Nephron (organoid): Measurements from ENCODE around the gene CDK11B.
"Not testable (repeated sequence)": the region's sequence is repeated elsewhere in the genome, so short reads cannot be mapped to it uniquely, and the experiment has no call there.

Source experiments
- H3K27ac Mint-ChIP-seq, 3 experiments: 2 replicates each; pipeline ENCODE4 v1.8.0; 2020; ENCODE audit warnings: mixed read lengths in 3 of 3, mild to moderate bottlenecking in 2 of 3, moderate library complexity in 1 of 3
- H3K27me3 Mint-ChIP-seq: 2 replicates; pipeline ENCODE4 v1.8.0; 2021; ENCODE audit warnings: low read depth, mild to moderate bottlenecking, moderate library complexity, mixed read lengths
- H3K36me3 Mint-ChIP-seq: 2 replicates; pipeline ENCODE4 v1.8.0; 2020; ENCODE audit warnings: low read depth, mixed read lengths
- H3K4me1 Mint-ChIP-seq: 2 replicates; pipeline ENCODE4 v1.8.0; 2020; ENCODE audit warnings: mixed read lengths
- H3K4me3 Mint-ChIP-seq, 3 experiments: 2 replicates each; pipeline ENCODE4 v1.8.0; 2020; ENCODE audit warnings: mild to moderate bottlenecking in 3 of 3, mixed read lengths in 3 of 3, moderate library complexity in 2 of 3
- H3K9me3 Mint-ChIP-seq: 2 replicates; pipeline ENCODE4 v1.8.0; 2020; ENCODE audit warnings: mixed read lengths
- TF ChIP-seq, protein P1 (sequence below), 3 experiments: fragments of 200-600 bp; sonication (generic); IDR thresholded peaks; one replicate each; pipeline ENCODE4 v1.5.0; 2021; ENCODE audit warnings: antibody characterized with exemption in 3 of 3; ENCODE audit not compliant: unreplicated experiment in 3 of 3

CDK11B gene

DNA sequence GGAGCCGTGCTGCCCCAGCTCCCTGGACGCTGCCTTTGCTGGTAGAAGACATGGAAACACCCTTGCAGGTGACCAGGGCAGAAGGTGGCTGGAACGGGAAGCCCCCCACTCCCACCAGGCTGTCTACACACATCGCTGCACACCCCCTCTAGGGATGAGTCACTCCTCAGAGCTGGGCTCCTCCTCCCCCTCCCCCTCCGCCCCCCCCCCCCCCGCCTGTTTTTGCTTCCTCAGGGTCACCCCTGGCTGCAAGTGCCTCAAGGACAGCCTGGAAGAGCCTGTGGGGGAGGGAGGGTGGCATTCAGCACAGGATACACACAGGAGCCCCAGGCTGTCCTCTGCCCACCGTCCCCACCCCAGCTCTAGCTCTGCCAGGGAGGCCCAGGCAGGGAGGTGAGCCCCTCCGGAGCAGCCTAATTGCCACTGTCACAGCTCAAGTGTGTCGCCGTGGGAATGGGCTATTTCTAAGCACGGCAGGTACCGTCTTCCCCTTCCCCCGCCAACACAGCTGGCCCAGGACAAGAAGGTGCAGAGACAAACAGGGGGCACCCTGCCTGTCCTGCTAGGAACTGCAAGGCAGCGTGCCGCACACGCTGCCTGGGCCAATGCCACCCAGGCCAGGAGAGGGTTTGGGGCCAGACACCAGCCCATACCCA, 61.4 kb downstream of the CDK11B start:
- no peaks in the 10 kb centered on the region for H3K36me3 Mint-ChIP-seq
- no peak overlapping the region for H3K27ac Mint-ChIP-seq
- no peaks in the 10 kb centered on the region for H3K9me3 Mint-ChIP-seq
- H3K4me1 Mint-ChIP-seq: no peaks in the 10 kb centered on the region
- peak overlapping the region; percentile 68 to 77 (median 71) for H3K4me3 Mint-ChIP-seq
- H3K27me3 Mint-ChIP-seq: peaks cover 36% of the 10 kb centered on the region
- TF ChIP-seq, protein P1, sequence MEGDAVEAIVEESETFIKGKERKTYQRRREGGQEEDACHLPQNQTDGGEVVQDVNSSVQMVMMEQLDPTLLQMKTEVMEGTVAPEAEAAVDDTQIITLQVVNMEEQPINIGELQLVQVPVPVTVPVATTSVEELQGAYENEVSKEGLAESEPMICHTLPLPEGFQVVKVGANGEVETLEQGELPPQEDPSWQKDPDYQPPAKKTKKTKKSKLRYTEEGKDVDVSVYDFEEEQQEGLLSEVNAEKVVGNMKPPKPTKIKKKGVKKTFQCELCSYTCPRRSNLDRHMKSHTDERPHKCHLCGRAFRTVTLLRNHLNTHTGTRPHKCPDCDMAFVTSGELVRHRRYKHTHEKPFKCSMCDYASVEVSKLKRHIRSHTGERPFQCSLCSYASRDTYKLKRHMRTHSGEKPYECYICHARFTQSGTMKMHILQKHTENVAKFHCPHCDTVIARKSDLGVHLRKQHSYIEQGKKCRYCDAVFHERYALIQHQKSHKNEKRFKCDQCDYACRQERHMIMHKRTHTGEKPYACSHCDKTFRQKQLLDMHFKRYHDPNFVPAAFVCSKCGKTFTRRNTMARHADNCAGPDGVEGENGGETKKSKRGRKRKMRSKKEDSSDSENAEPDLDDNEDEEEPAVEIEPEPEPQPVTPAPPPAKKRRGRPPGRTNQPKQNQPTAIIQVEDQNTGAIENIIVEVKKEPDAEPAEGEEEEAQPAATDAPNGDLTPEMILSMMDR (IDR thresholded peaks at IDR 0.05; ENCODE audit: unreplicated experiment in 3 of 3): peak; percentile 24 to 45 (median 33)

DNA sequence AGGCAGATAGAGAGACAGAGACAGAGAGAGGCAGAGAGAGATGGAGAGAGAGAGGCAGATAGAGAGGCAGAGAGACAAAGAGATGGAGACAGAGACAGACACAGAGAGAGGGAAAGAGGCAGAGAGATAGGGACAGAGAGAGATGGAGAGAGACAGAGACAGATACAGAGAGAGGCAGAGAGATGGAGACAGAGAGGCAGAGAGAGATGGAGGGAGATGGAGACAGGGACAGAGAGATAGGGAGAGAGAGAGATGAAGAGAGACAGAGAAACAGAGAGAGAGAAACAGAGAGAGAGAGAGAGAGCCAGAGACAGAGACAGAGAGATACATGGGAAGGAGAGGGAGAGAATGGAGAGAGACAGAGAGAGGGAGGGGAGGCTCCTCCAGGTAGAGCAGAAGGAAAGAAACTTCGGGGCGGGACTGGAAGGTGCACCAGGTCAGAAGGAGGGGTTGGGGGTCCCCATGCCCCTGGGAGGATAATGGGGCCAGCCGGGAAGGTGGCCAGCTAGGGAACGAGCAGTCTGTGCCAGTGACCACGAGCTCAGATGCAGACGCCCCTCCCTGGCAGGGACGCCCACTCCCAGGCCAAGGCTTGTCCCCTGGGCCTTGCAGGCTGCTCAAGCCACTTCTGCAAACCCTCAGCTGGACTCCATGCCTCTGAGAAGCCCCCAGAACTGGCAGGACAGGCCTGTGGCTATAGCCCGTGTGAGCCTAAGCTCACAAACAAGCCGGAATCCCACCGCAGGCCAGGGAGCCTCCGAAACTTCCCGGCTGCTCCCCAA, 62.1 kb downstream of the CDK11B start:
- Mint-ChIP-seq H3K4me3 (peak overlapping the region in 1 of 3 experiments; percentile 19), H3K27ac (no peak overlapping the region), H3K9me3 (no peaks in the 10 kb centered on the region), H3K4me1 (no peaks in the 10 kb centered on the region), H3K27me3 (peaks cover 29% of the 10 kb centered on the region), H3K36me3 (no peaks in the 10 kb centered on the region)
- TF ChIP-seq, protein P1 (IDR thresholded peaks at IDR 0.05; ENCODE audit: unreplicated experiment in 3 of 3): no peak

DNA sequence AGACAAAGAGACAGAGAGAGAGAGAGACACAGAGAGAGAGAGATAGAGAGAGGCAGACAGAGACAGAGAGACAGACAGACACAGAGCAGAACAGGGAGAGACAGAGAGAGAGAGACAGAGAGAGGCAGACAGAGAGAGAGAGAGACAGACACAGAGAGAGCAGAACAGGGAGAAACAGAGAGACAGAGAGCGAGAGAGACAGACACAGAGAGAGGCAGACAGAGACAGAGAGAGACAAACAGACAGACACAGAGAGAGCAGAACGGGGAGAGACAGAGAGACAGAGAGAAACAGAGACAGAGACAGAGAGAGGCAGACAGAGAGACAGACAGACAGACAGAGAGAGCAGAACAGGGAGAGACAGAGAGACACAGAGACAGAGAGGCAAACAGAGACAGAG, 63.5 kb downstream of the CDK11B start:
- not testable (repeated sequence) for H3K27ac Mint-ChIP-seq, H3K4me1 Mint-ChIP-seq, H3K36me3 Mint-ChIP-seq, H3K9me3 Mint-ChIP-seq, H3K4me3 Mint-ChIP-seq
- H3K27me3 Mint-ChIP-seq: peaks cover 20% of the 10 kb centered on the region

DNA sequence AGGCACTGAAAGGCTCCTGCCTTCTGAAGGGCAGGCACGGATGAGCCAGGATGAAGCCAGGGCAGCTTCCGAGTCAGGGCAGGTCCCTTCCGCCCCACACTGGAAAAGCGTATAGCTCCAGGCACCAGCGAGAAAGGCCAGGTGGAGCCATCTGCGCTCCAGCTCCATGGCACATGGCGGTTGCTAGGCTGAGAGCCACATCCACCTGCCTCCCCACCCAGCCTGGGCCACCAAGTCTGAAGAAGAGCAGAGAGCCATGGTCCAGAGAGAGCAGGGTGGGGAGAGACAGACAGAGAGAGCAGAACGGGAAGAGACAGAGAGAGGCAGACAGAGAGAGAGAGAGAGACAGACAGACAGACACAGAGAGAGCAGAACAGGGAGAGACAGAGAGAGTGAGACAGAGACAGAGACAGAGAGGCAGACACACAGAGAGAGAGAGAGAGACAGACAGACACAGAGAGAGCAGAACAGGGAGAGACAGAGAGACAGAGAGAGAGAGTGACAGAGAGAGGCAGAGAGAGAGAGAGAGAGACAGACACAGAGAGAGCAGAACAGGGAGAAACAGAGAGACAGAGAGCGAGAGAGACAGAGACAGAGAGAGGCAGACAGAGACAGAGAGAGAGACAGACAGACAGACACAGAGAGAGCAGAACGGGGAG, 64.1 kb downstream of the CDK11B start:
- Mint-ChIP-seq H3K4me3 (no peak overlapping the region), H3K27ac (no peak overlapping the region), H3K27me3 (peaks cover 22% of the 10 kb centered on the region), H3K4me1 (no peaks in the 10 kb centered on the region), H3K9me3 (no peaks in the 10 kb centered on the region), H3K36me3 (no peaks in the 10 kb centered on the region)
- TF ChIP-seq, protein P1 (IDR thresholded peaks at IDR 0.05; ENCODE audit: unreplicated experiment in 3 of 3): no peak

DNA sequence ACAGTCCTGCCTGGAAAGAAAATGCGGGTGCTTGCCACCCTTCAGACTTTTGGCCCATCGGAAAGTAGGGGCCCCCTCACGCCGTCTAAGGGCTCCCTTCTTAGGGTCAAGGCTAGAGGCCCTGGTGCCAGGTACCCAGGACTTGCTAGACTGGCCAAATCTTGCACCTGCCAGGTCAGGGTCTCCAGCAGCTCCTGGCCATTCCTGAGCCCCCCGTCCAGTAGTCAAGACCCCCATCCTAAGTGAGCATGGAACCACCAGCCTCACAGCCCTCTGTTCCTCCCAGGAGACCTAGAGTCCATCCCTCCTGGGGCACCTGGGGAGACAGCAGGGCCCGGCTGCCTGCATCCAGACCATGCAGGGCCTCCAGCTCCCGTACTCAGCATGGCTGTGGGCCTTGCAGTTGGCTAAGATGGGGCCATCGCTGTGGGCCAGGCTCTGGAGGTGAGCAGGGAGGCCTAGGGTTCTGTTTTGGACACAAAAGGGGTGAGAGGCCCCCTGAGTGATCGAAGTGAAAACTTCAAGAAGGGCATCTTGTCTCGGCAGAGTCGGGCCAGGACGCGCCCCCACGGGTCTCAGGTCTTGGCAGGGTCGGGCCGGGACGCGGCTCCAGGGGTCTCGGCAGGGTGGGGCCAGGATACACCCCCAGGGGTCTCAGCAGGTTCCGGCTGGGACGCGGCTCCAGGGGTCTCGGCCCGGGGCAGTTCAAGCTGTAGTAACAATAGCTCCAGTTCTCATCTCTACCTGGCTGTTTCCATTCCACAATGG, 64.8 kb downstream of the CDK11B start:
- Mint-ChIP-seq H3K9me3 (no peaks in the 10 kb centered on the region), H3K27ac (no peak overlapping the region)
- TF ChIP-seq, protein P1 (IDR thresholded peaks at IDR 0.05; ENCODE audit: unreplicated experiment in 3 of 3): no peak

DNA sequence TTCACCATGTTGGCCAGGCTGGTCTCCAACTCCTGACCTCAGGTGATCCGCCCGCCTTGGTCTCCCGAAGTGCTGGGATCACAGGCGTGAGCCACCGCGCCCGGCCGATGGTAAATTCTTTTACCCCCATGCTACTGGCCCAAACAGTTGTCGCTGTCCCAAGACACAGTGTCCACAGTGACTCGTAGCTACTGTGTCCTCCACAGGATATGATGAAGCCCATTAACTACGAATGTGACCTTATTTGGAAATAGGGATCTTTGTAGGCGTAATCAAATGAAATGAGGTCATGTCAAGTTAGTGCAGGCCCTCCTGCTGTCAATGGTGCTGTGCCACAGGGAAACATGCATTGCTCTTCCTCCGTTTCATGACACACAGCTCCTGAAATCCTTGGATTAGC, 67.4 kb downstream of the CDK11B start:
- TF ChIP-seq, protein P1 (IDR thresholded peaks at IDR 0.05; ENCODE audit: unreplicated experiment in 3 of 3): no peak
- H3K36me3 Mint-ChIP-seq: no peaks in the 10 kb centered on the region
- H3K9me3 Mint-ChIP-seq: no peaks in the 10 kb centered on the region
- no peak overlapping the region for H3K27ac Mint-ChIP-seq
- H3K4me3 Mint-ChIP-seq: no peak overlapping the region
- no peaks in the 10 kb centered on the region for H3K4me1 Mint-ChIP-seq
- H3K27me3 Mint-ChIP-seq: peaks cover 13% of the 10 kb centered on the region

More for the DNA sequence above, 64.8 kb downstream of the CDK11B start:
- Mint-ChIP-seq H3K4me1 (no peaks in the 10 kb centered on the region), H3K4me3 (no peak overlapping the region), H3K36me3 (no peaks in the 10 kb centered on the region), H3K27me3 (peaks cover 20% of the 10 kb centered on the region)
